IMR-90 (cell line): ENCODE results near the gene KDM4B.

Experiments used
- CTCF ChIP-seq: conservative IDR thresholded peaks from 2 replicates; pipeline ENCODE4 v1.5.1; 2012; ENCODE audit warnings: mild to moderate bottlenecking, low read depth, low read length, improper control_type of control experiment
- ELK1 ChIP-seq: fragments of 150-350 bp; IDR thresholded peaks from 2 replicates; pipeline ENCODE4 v1.6.1; 2016; ENCODE audit warnings: low read depth, mild to moderate bottlenecking, low read length, moderate library complexity, borderline replicate concordance
- FOS ChIP-seq: fragments of 150-350 bp; IDR thresholded peaks from 2 replicates; pipeline ENCODE4 v1.6.1; 2016; ENCODE audit warnings: low read depth, low read length
- POLR2A ChIP-seq: IDR thresholded peaks from 2 replicates; pipeline ENCODE4 v1.6.1; 2012; ENCODE audit warnings: mild to moderate bottlenecking, low read depth, low read length
- RAD21 ChIP-seq: IDR thresholded peaks from 2 replicates; pipeline ENCODE4 v1.6.1; 2012; ENCODE audit warnings: low read length, improper control_type of control experiment

GRCh38 chr19:5062799-5063198 is 93.9 kb downstream of the KDM4B start:
- TF ChIP-seq POLR2A (no peak), FOS (no peak), CTCF (no peak), ELK1 (no peak), RAD21 (no peak)
